ENCODE results near the gene ANKRD65. TPM values are rescaled to one million over a fixed set of nuclear protein-coding genes. Genes with fewer than 3 reads are reported as not detected.
"Not testable (repeated sequence)": the region's sequence is repeated elsewhere in the genome, so short reads cannot be mapped to it uniquely, and the experiment has no call there.

Gene ANKRD65
- total RNA-seq, 1 donor from 2014 or later: 0.64 TPM

GRCh38 chr1:1430114-1430982 is 9.3 kb upstream of the ANKRD65 start:
- Histone ChIP-seq H3K4me1 (ENCODE audit: insufficient read depth, low read length) (peaks cover 29% of the 10 kb centered on the region), H3K4me3 (ENCODE audit: insufficient read depth, low read depth, low read length) (no peak overlapping the region), H3K9ac (ENCODE audit: low read length) (no peak overlapping the region), H3K79me2 (ENCODE audit: insufficient read depth, low read length) (no peaks in the 10 kb centered on the region), H3K4me2 (ENCODE audit: low read length) (peak overlapping the region; percentile 33), H3K27ac (ENCODE audit: low read depth, low read length) (no peak overlapping the region), H3K9me3 (ENCODE audit: insufficient read depth, low read depth, low read length) (no peaks in the 10 kb centered on the region), H2AFZ (ENCODE audit: low read depth, low read length) (peak overlapping the region; percentile 81), H4K20me1 (ENCODE audit: insufficient read depth, low read length) (no peaks in the 10 kb centered on the region), H3K36me3 (ENCODE audit: insufficient read depth, low read length) (no peaks in the 10 kb centered on the region), H3K27me3 (ENCODE audit: insufficient read depth, low read length) (no peaks in the 10 kb centered on the region)
- DNase-seq (ENCODE audit: low read depth) (peak; percentile 32), FAIRE-seq (no peak)
- Mint-ChIP-seq H3K9me3 (ENCODE audit: unreplicated experiment) (no peaks in the 10 kb centered on the region), H3K27me3 (ENCODE audit: low read depth, unreplicated experiment) (no peaks in the 10 kb centered on the region), H3K27ac (ENCODE audit: unreplicated experiment) (peak overlapping the region; percentile 75), H3K36me3 (ENCODE audit: low read depth, unreplicated experiment) (no peaks in the 10 kb centered on the region), H3K4me3 (ENCODE audit: unreplicated experiment) (peak overlapping the region; percentile 41), H3K4me1 (ENCODE audit: low read depth, unreplicated experiment) (peaks cover 16% of the 10 kb centered on the region)
- TF ChIP-seq CTCF (IDR thresholded peaks at IDR 0.05; ENCODE audit: insufficient read depth, low read depth, low read length): peak; percentile 5
- no peak for TF ChIP-seq EZH2 (IDR thresholded peaks at IDR 0.05; ENCODE audit: insufficient read depth, low read length)

- no peak for FAIRE-seq
- H3K4me1 Mint-ChIP-seq (ENCODE audit: low read depth, unreplicated experiment): peaks cover 15% of the 10 kb centered on the region
- TF ChIP-seq CTCF (IDR thresholded peaks at IDR 0.05; ENCODE audit: insufficient read depth, low read depth, low read length): no peak
- TF ChIP-seq EZH2 (IDR thresholded peaks at IDR 0.05; ENCODE audit: insufficient read depth, low read length): no peak
These were observed 8.6 kb upstream of the ANKRD65 start for GRCh38 chr1:1429671-1430073.

GRCh38 chr1:1428967-1429366 is 7.9 kb upstream of the ANKRD65 start:
- H3K36me3 Mint-ChIP-seq (ENCODE audit: low read depth, unreplicated experiment); H3K9me3 Mint-ChIP-seq (ENCODE audit: unreplicated experiment); H3K4me2 ChIP-seq (ENCODE audit: low read length); H3K9me3 ChIP-seq (ENCODE audit: insufficient read depth, low read depth, low read length); H3K9ac ChIP-seq (ENCODE audit: low read length); H4K20me1 ChIP-seq (ENCODE audit: insufficient read depth, low read length); H3K79me2 ChIP-seq (ENCODE audit: insufficient read depth, low read length); DNase-seq (ENCODE audit: low read depth); H3K4me3 ChIP-seq (ENCODE audit: insufficient read depth, low read depth, low read length); H3K27me3 Mint-ChIP-seq (ENCODE audit: low read depth, unreplicated experiment); H3K27me3 ChIP-seq (ENCODE audit: insufficient read depth, low read length); H2AFZ ChIP-seq (ENCODE audit: low read depth, low read length); H3K27ac ChIP-seq (ENCODE audit: low read depth, low read length); H3K36me3 ChIP-seq (ENCODE audit: insufficient read depth, low read length); FAIRE-seq: not testable (repeated sequence)
- H3K4me1 ChIP-seq (ENCODE audit: insufficient read depth, low read length): peaks cover 16% of the 10 kb centered on the region
- Mint-ChIP-seq H3K4me3 (ENCODE audit: unreplicated experiment) (peak overlapping the region; percentile 40), H3K27ac (ENCODE audit: unreplicated experiment) (peak overlapping the region; percentile 62), H3K4me1 (ENCODE audit: low read depth, unreplicated experiment) (peaks cover 15% of the 10 kb centered on the region)

More at GRCh38 chr1:1429671-1430073, 8.6 kb upstream of the ANKRD65 start:
- no peak for DNase-seq (ENCODE audit: low read depth)
- H4K20me1 ChIP-seq (ENCODE audit: insufficient read depth, low read length): no peaks in the 10 kb centered on the region
- no peaks in the 10 kb centered on the region for H3K9me3 Mint-ChIP-seq (ENCODE audit: unreplicated experiment)
- H3K9me3 ChIP-seq (ENCODE audit: insufficient read depth, low read depth, low read length): no peaks in the 10 kb centered on the region
- H3K27me3 ChIP-seq (ENCODE audit: insufficient read depth, low read length): no peaks in the 10 kb centered on the region
- no peak overlapping the region for H2AFZ ChIP-seq (ENCODE audit: low read depth, low read length)
- peaks cover 23% of the 10 kb centered on the region for H3K4me1 ChIP-seq (ENCODE audit: insufficient read depth, low read length)
- H3K36me3 Mint-ChIP-seq (ENCODE audit: low read depth, unreplicated experiment): no peaks in the 10 kb centered on the region
- peak overlapping the region; percentile 41 for H3K4me3 Mint-ChIP-seq (ENCODE audit: unreplicated experiment)
- H3K27ac ChIP-seq (ENCODE audit: low read depth, low read length): no peak overlapping the region
- peaks cover 2% of the 10 kb centered on the region for H3K27me3 Mint-ChIP-seq (ENCODE audit: low read depth, unreplicated experiment)
- peak overlapping the region; percentile 75 for H3K27ac Mint-ChIP-seq (ENCODE audit: unreplicated experiment)
- no peak overlapping the region for H3K4me2 ChIP-seq (ENCODE audit: low read length)
- no peaks in the 10 kb centered on the region for H3K36me3 ChIP-seq (ENCODE audit: insufficient read depth, low read length)
- H3K4me3 ChIP-seq (ENCODE audit: insufficient read depth, low read depth, low read length): no peak overlapping the region
- no peaks in the 10 kb centered on the region for H3K79me2 ChIP-seq (ENCODE audit: insufficient read depth, low read length)
- H3K9ac ChIP-seq (ENCODE audit: low read length): no peak overlapping the region

Data from astrocyte (in vitro differentiated cells and primary cell).